MM.1S (cell line): Measurements from ENCODE around the gene BMP3.

Experiments
- DNase-seq: peaks from one replicate; pipeline ENCODE4 v3.0.0-alpha.2; 2015
- H2AFZ ChIP-seq: fragments of 300-600 bp; sonication (generic); 2 replicates; pipeline ENCODE4 v1.6.0; 2016; ENCODE audit warnings: antibody characterized with exemption, low read length
- H3F3A ChIP-seq: fragments of 300-600 bp; sonication (generic); 2 replicates; pipeline ENCODE4 v1.6.1; 2016; ENCODE audit warnings: mild to moderate bottlenecking, antibody characterized with exemption, low read length, moderate library complexity, mixed read lengths; ENCODE audit not compliant: insufficient read depth
- H3K27ac ChIP-seq: fragments of 300-600 bp; sonication (generic); 2 replicates; pipeline ENCODE4 v1.5.1; 2016; ENCODE audit warnings: mild to moderate bottlenecking, low read length
- H3K27me3 ChIP-seq: fragments of 300-600 bp; sonication (generic); replicated peaks from 2 replicates; pipeline ENCODE4 v1.6.0; 2016; ENCODE audit warnings: low read length; ENCODE audit not compliant: insufficient read depth
- H3K36me3 ChIP-seq: fragments of 300-600 bp; sonication (generic); replicated peaks from 2 replicates; pipeline ENCODE4 v1.6.1; 2016; ENCODE audit warnings: mild to moderate bottlenecking, low read length, mixed read lengths; ENCODE audit not compliant: insufficient read depth
- H3K4me1 ChIP-seq: fragments of 300-600 bp; sonication (generic); 2 replicates; pipeline ENCODE4 v1.6.1; 2016; ENCODE audit warnings: low read length, mixed read lengths
- H3K4me2 ChIP-seq: fragments of 300-600 bp; sonication (generic); 2 replicates; pipeline ENCODE4 v1.6.0; 2016; ENCODE audit warnings: low read depth, low read length
- H3K4me3 ChIP-seq: fragments of 300-600 bp; sonication (generic); 2 replicates; pipeline ENCODE4 v1.5.1; 2016; ENCODE audit warnings: low read length, mixed read lengths
- H3K79me2 ChIP-seq: fragments of 300-600 bp; sonication (generic); 2 replicates; pipeline ENCODE4 v1.6.1; 2016; ENCODE audit warnings: mixed run types, low read length, mixed read lengths
- H3K9ac ChIP-seq: fragments of 300-600 bp; sonication (generic); 2 replicates; pipeline ENCODE4 v1.6.1; 2016; ENCODE audit warnings: low read length, mixed read lengths
- H3K9me2 ChIP-seq: fragments of 300-600 bp; sonication (generic); replicated peaks from 2 replicates; pipeline ENCODE4 v1.6.1; 2016; ENCODE audit warnings: mild to moderate bottlenecking, low read length, mixed read lengths; ENCODE audit not compliant: insufficient read depth
- H3K9me3 ChIP-seq: fragments of 300-600 bp; sonication (generic); replicated peaks from 2 replicates; pipeline ENCODE4 v1.6.1; 2016; ENCODE audit warnings: mild to moderate bottlenecking, low read length, mixed read lengths; ENCODE audit not compliant: insufficient read depth
- H4K20me1 ChIP-seq: fragments of 300-600 bp; sonication (generic); 2 replicates; pipeline ENCODE4 v1.6.1; 2016; ENCODE audit warnings: mild to moderate bottlenecking, low read length, moderate library complexity, mixed read lengths; ENCODE audit not compliant: insufficient read depth
- EZH2 ChIP-seq: fragments of 300-600 bp; sonication (generic); optimal IDR thresholded peaks from 2 replicates; pipeline ENCODE3; 2017; ENCODE audit warnings: low read depth, mild to moderate bottlenecking, antibody characterized with exemption, low read length, mixed read lengths
- EZH2phosphoT487 ChIP-seq: fragments of 300-600 bp; sonication (generic); IDR thresholded peaks from 2 replicates; pipeline ENCODE4 v1.6.1; 2018; ENCODE audit warnings: antibody characterized with exemption, low read length
- TF ChIP-seq, protein P1 (sequence below): fragments of 300-600 bp; sonication (generic); IDR thresholded peaks from 2 replicates; pipeline ENCODE4 v1.5.1; 2016; ENCODE audit warnings: antibody characterized with exemption, low read length, mixed read lengths

BMP3 gene

GRCh38 chr4:81023484-81023883 lies 7.0 kb upstream of the BMP3 start:
- no peak overlapping the region for H3K27ac ChIP-seq
- H3K9me2 ChIP-seq, result no peaks in the 10 kb centered on the region
- H3K4me3 ChIP-seq, result no peak overlapping the region
- H3K79me2 ChIP-seq, result no peaks in the 10 kb centered on the region
- no peaks in the 10 kb centered on the region for H3K4me1 ChIP-seq
- H3K9me3 ChIP-seq, result no peaks in the 10 kb centered on the region
- no peak for DNase-seq
- H3K9ac ChIP-seq, result no peak overlapping the region
- H3K27me3 ChIP-seq, result no peaks in the 10 kb centered on the region
- H3F3A ChIP-seq, result no peaks in the 10 kb centered on the region
- H2AFZ ChIP-seq, result no peak overlapping the region
- H3K4me2 ChIP-seq, result no peak overlapping the region
- no peaks in the 10 kb centered on the region for H3K36me3 ChIP-seq
- TF ChIP-seq, protein P1, sequence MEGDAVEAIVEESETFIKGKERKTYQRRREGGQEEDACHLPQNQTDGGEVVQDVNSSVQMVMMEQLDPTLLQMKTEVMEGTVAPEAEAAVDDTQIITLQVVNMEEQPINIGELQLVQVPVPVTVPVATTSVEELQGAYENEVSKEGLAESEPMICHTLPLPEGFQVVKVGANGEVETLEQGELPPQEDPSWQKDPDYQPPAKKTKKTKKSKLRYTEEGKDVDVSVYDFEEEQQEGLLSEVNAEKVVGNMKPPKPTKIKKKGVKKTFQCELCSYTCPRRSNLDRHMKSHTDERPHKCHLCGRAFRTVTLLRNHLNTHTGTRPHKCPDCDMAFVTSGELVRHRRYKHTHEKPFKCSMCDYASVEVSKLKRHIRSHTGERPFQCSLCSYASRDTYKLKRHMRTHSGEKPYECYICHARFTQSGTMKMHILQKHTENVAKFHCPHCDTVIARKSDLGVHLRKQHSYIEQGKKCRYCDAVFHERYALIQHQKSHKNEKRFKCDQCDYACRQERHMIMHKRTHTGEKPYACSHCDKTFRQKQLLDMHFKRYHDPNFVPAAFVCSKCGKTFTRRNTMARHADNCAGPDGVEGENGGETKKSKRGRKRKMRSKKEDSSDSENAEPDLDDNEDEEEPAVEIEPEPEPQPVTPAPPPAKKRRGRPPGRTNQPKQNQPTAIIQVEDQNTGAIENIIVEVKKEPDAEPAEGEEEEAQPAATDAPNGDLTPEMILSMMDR, result no peak
- TF ChIP-seq EZH2 (no peak), EZH2phosphoT487 (no peak)
- H4K20me1 ChIP-seq, result no peaks in the 10 kb centered on the region

GRCh38 chr4:81030981-81031791 lies 678 bp downstream of the BMP3 start:
- DNase-seq, result no peak
- H3K9me3 ChIP-seq, result no peaks in the 10 kb centered on the region
- TF ChIP-seq, protein P1, result no peak
- TF ChIP-seq EZH2phosphoT487 (no peak), EZH2 (no peak)
- H3K27me3 ChIP-seq, result peaks cover 29% of the 10 kb centered on the region
- no peaks in the 10 kb centered on the region for H4K20me1 ChIP-seq
- H3K36me3 ChIP-seq, result no peaks in the 10 kb centered on the region
- no peaks in the 10 kb centered on the region for H3K4me1 ChIP-seq
- H3K79me2 ChIP-seq, result no peaks in the 10 kb centered on the region
- no peaks in the 10 kb centered on the region for H3F3A ChIP-seq
- no peak overlapping the region for H3K27ac ChIP-seq
- no peak overlapping the region for H2AFZ ChIP-seq
- peak overlapping the region; percentile 33 for H3K4me3 ChIP-seq
- H3K4me2 ChIP-seq, result peak overlapping the region; percentile 44; the same call in 1 of the 2 replicates
- H3K9me2 ChIP-seq, result no peaks in the 10 kb centered on the region
- H3K9ac ChIP-seq, result no peak overlapping the region

GRCh38 chr4:81031796-81032551 lies 1.5 kb downstream of the BMP3 start:
- Histone ChIP-seq H3K27ac (no peak overlapping the region), H3K9me3 (no peaks in the 10 kb centered on the region), H3K79me2 (no peaks in the 10 kb centered on the region), H3K9me2 (no peaks in the 10 kb centered on the region), H2AFZ (no peak overlapping the region), H4K20me1 (no peaks in the 10 kb centered on the region), H3K27me3 (peaks cover 29% of the 10 kb centered on the region), H3K4me3 (no peak overlapping the region), H3K4me1 (no peaks in the 10 kb centered on the region), H3F3A (no peaks in the 10 kb centered on the region), H3K36me3 (no peaks in the 10 kb centered on the region), H3K9ac (no peak overlapping the region), H3K4me2 (no peak overlapping the region)
- TF ChIP-seq EZH2 (no peak), EZH2phosphoT487 (no peak)
- TF ChIP-seq, protein P1, result no peak
- no peak for DNase-seq
